Left lobe of liver (tissue), 2 donors: Measurements from ENCODE around the gene TACC3. TPM values are rescaled to one million over a fixed set of nuclear protein-coding genes. Genes with fewer than 3 reads are reported as not detected.

Experiments
- ATAC-seq: fragments of 200-7000 bp; cut with Tn5 transposase; one replicate; pipeline ENCODE4 v1.9.1; 2020; ENCODE audit warnings: mild to moderate bottlenecking, moderate library complexity
- DNase-seq: peaks from one replicate; pipeline ENCODE4 v3.0.0-alpha.2; 2020; ENCODE audit warnings: low spot score
- total RNA-seq: library from RNA; stranded (reverse); gene quantifications from one replicate; pipeline ENCODE4 v1.2.1, GENCODE V29; 2021
- donor health status: DM: no; HTN: no; CAD: no; lungs with moderate emphysema.
- donor health status: DM: no; HTN: yes; CAD: no.

Gene TACC3
- total RNA-seq, 1 donor from 2014 or later, result 4.5 TPM

GRCh38 chr4:1786544-1787362 is 65.4 kb downstream of the TACC3 start:
- DNase-seq (no peak), ATAC-seq (no peak)

GRCh38 chr4:1787411-1788077 is 66.2 kb downstream of the TACC3 start:
- ATAC-seq (no peak), DNase-seq (no peak)

DNA sequence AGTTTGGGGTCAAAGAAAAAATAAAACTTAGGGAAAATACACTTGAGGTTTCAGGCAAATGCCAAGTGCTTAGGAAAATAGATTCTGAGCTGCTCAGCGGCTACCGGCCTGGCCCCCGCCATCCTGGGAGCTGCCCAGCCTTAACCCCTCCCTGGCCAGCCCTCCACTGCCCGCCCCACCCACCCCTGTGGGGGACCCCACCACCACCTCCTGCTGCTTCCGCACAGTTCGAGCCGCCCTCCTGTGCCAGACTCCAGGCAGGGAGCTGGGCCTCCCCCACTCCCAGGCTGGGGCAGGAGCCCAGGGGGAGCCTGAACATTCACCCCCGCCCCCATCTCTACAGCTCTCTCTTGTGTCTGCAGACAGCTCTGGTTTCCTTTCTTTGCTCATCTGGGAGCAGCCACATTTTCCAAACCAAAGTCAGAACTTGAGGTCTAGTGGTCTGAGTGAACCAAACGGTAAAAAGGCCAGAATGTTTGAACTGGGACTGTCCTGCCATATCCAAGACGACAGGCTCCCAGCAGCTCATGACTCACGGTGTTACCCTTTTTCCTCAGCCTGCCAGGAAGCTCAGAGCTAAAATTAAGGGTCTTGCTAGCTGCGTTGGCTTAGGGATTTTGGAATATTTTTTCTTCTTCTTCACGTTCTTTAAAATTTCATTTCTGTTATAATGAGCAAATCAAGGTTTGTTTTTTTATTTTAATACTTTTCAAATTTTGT is 67.1 kb downstream of the TACC3 start:
- no peak for ATAC-seq
- DNase-seq, result no peak

DNA sequence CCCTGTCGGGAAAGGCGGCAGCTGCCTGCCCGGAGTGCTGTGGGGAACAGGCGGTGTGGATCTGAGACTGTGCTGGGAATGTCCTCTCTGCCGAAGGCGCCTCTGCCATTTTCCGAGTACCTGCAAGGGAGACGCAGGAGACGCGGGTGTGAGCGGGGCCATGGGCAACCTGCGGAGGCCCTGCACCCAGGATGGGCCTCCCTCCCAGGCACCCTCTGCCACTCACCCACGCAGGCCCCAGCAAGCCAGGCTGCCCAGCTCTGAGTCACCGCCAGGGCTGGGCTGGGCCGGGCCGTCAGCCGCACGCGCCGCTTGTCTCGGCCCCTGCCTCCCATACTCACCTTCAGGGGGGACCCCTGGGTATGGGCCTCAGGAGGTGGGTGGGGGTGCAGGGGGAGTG is 68.2 kb downstream of the TACC3 start:
- ATAC-seq (no peak), DNase-seq (no peak)

DNA sequence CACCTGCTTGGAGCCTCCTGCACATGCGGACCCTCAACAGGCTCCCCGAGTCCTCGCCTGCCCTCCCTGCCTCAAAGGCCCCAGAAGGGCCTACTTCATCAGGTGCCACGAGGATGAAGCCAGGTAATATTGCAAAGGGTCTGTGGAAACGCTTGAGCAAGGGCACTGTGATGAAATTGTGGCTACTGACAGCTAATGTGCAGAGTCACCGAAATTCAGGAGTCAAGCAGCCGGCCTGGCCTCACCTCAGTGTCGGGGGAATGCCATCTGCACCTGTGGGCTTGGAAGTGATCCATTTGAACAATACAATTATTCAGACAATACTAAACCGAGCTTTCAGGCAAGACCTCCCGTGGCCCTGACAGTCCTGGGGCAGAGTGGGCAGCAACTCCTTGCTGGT is 68.7 kb downstream of the TACC3 start:
- DNase-seq, result no peak
- no peak for ATAC-seq

DNA sequence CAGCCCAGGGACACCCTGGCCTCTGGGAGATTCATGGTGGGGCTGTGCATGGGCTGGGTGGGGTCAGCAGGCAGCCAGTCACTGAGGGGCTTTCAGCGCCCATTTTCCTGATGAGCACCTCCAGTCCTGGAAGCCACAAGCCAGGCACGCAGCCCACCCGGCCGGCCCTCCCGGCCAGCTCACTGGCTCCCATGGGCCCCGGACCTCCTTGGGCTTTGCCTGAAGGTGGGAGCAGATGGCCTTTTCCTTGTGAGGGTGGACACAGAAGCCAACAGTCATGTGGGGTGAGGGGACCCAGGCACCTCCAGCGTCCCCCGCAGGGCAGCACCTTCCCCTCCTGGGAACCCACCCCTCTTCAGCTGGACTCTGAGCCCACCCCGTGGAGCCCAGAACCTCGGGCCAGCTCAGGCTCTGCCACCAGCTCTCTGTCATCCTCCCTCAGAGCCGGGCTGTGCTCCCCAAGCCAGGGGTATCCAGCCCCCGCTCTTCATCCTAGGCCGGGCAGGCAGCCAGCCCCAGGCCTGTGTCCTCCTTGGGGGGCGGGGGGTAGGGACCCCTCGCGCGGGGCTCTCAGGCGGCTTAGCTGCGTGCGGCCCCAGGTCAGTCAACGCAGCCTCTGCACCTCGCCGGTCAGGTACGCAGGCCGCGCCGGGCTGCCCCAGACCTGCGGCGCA is 71.0 kb downstream of the TACC3 start:
- DNase-seq, result no peak
- ATAC-seq, result no peak

GRCh38 chr4:1792832-1793495 is 71.6 kb downstream of the TACC3 start, which contains the start of gene FGFR3:
Gene FGFR3, plus strand, starts transcription at chr4:1793293. Its CDS starts 642 bp downstream, at chr4:1793935.
- DNase-seq, result peak; percentile 76
- peak; percentile 62 for ATAC-seq

GRCh38 chr4:1793496-1793840 is 72.1 kb downstream of the TACC3 start:
- DNase-seq (peak; percentile 70), ATAC-seq (peak; percentile 17)

GRCh38 chr4:1793940-1794808 is 72.9 kb downstream of the TACC3 start:
- DNase-seq (no peak), ATAC-seq (no peak)

Other genes with a start within 250 kb of the TACC3 start
- 2.2 TPM for gene FAM53A, start 37.2 kb upstream of the TACC3 start, total RNA-seq
- gene SLBP, start 9.2 kb upstream of the TACC3 start, total RNA-seq, result 12.3 TPM
- gene TMEM129, start 198 bp upstream of the TACC3 start, total RNA-seq, result 30.3 TPM
- 48.5 TPM for gene FGFR3, start 71.8 kb downstream of the TACC3 start, total RNA-seq
- 28.1 TPM for gene LETM1, start 134.6 kb downstream of the TACC3 start, total RNA-seq
- 13.5 TPM for gene NSD2, start 149.9 kb downstream of the TACC3 start, total RNA-seq